K562 (cell line): ENCODE results near the gene CCDC106. TPM values are rescaled to one million over a fixed set of nuclear protein-coding genes. Genes with fewer than 3 reads are reported as not detected.

Experiments
- AFF4 ChIP-seq: sonication (generic); formaldehyde crosslinking; IDR thresholded peaks from 2 replicates; pipeline ENCODE4 v1.8.0; 2023; ENCODE audit warnings: mild to moderate bottlenecking, missing genetic modification reagents
- BCL6 ChIP-seq: fragments of 250-450 bp; sonication (Bioruptor Pico); IDR thresholded peaks from 2 replicates; pipeline ENCODE4 v1.4.0; 2020
- CBFA2T3 ChIP-seq: fragments of 450-650 bp; IDR thresholded peaks from 2 replicates; pipeline ENCODE4 v1.6.1; 2017
- CREB5 ChIP-seq: fragments of 250-450 bp; sonication (Bioruptor Pico); IDR thresholded peaks from 2 replicates; pipeline ENCODE4 v1.5.0; 2020; ENCODE audit warnings: mild to moderate bottlenecking
- ELF1 ChIP-seq: fragments of 200-800 bp; sonication (Bioruptor generic); IDR thresholded peaks from 2 replicates; pipeline ENCODE4 v1.6.1; 2016; ENCODE audit warnings: missing genetic modification characterization, missing compliant biosample characterization
- ERF ChIP-seq: fragments of 450-650 bp; formaldehyde crosslinking; IDR thresholded peaks from 2 replicates; pipeline ENCODE4 v1.4.0; 2020; ENCODE audit warnings: mild to moderate bottlenecking, mixed read lengths
- FOXP4 ChIP-seq: sonication (generic); formaldehyde crosslinking; IDR thresholded peaks from 2 replicates; pipeline ENCODE4 v1.8.0; 2022; ENCODE audit warnings: mild to moderate bottlenecking, missing genetic modification reagents, borderline replicate concordance
- GTF3C2 ChIP-seq: IDR thresholded peaks from 3 replicates; pipeline ENCODE4 v1.6.1; 2011; ENCODE audit warnings: borderline replicate concordance, mild to moderate bottlenecking, moderate library complexity; ENCODE audit not compliant: insufficient read length; ENCODE audit errors: extremely low read depth
- NCOR1 ChIP-seq: fragments of 450-650 bp; IDR thresholded peaks from 2 replicates; pipeline ENCODE4 v1.6.1; 2016; ENCODE audit warnings: mild to moderate bottlenecking, moderate library complexity
- NR2C2 ChIP-seq, 2 experiments: fragments of 200-800 bp in 1 of 2; sonication (Bioruptor generic) in 1 of 2; sonication (generic) in 1 of 2; formaldehyde crosslinking in 1 of 2; IDR thresholded peaks; 2 replicates each; pipeline versions ENCODE4 v1.6.1 to v1.8.0; 2016 to 2022; ENCODE audit warnings: mild to moderate bottlenecking in 1 of 2, missing compliant biosample characterization in 1 of 2, missing genetic modification characterization in 1 of 2, missing genetic modification reagents in 1 of 2
- POLR2AphosphoS5 ChIP-seq: IDR thresholded peaks from 2 replicates; pipeline ENCODE4 v1.6.1; 2011; ENCODE audit warnings: mild to moderate bottlenecking, low read depth, low read length, moderate library complexity; ENCODE audit not compliant: control insufficient read depth, insufficient read depth
- POLR2G ChIP-seq: fragments of 200-400 bp; formaldehyde crosslinking; IDR thresholded peaks from 2 replicates; pipeline ENCODE4 v1.6.1; 2017; ENCODE audit warnings: low read depth, mild to moderate bottlenecking, antibody characterized with exemption, low read length, moderate library complexity
- SMAD4 ChIP-seq: fragments of 250-450 bp; sonication (Bioruptor Pico); conservative IDR thresholded peaks from 2 replicates; pipeline ENCODE4 v1.8.0; 2021; ENCODE audit warnings: inconsistent platforms, mild to moderate bottlenecking, moderate library complexity
- SP1 ChIP-seq: sonication (generic); formaldehyde crosslinking; IDR thresholded peaks from 2 replicates; pipeline ENCODE4 v1.8.1; 2022; ENCODE audit warnings: mild to moderate bottlenecking, missing genetic modification reagents
- TCF15 ChIP-seq: fragments of 250-450 bp; sonication (Bioruptor Pico); IDR thresholded peaks from 2 replicates; pipeline ENCODE4 v1.8.0; 2022; ENCODE audit warnings: moderate library complexity, mild to moderate bottlenecking, inconsistent platforms
- TCF3 ChIP-seq: sonication (generic); formaldehyde crosslinking; IDR thresholded peaks from 2 replicates; pipeline ENCODE4 v1.4.0; 2020; ENCODE audit warnings: mild to moderate bottlenecking, missing genetic modification reagents
- polyA plus RNA-seq, 8 experiments: library from polyadenylated mRNA; depleted of rRNA in 4 of 8; stranded (reverse) in 5 of 8; unstranded in 3 of 8; fragments of >200 nt; fragmentation: Nextera tagmentation in 2 of 8; fragmentation: Illumina TruSeq in 1 of 8; extraction: Ambion mirVana in 2 of 8; extraction: Trizol in 1 of 8; gene quantifications; 2 replicates each; pipeline versions ENCODE4 v1.2.1 to v1.2.3, GENCODE V29; 2011 to 2014; ENCODE audit warnings: inconsistent platforms in 1 of 8, missing spikeins in 1 of 8
- total RNA-seq, 7 experiments: library from RNA; depleted of rRNA in 6 of 7; stranded (reverse); fragments of >200 nt in 6 of 7; fragmentation: Illumina TruSeq in 2 of 7; extraction: Trizol in 2 of 7; gene quantifications; 2 replicates each; pipeline versions ENCODE4 v1.2.1 to v1.2.3, GENCODE V29; 2011 to 2021; ENCODE audit warnings: low replicate concordance in 1 of 7

The CCDC106 gene
- total and polyA plus RNA-seq, 9 of the 15 experiments (the other 6 are each of a cell fraction or from before 2014, with no cell fraction given) = 0.10 to 27.5 (median 15.0) TPM; not detected in 1

GRCh38 chr19:55599468-55599841, 48.6 kb upstream of the CCDC106 start, which contains the start of gene FIZ1 (continued):
- TF ChIP-seq POLR2G (peak; percentile 51), TCF15 (CRISPR knock-in tag) (no peak), ELF1 (tag) (peak; percentile 90), SP1 (peak; percentile 98), NCOR1 (peak; percentile 52; the same call in 1 of the 2 replicates), AFF4 (CRISPR knock-in tag) (peak; percentile 58; the same call in 1 of the 2 replicates), CBFA2T3 (0 out of 2 replicates have a peak, but pooled peaks have one; percentile 9), NR2C2 (CRISPR knock-in tag; IDR thresholded peaks at IDR 0.05) (peak; percentile 91), NR2C2 (tag; IDR thresholded peaks at IDR 0.05) (peak; percentile 98; the same call in 1 of the 2 replicates), TCF3 (no peak), SMAD4 (CRISPR knock-in tag) (0 out of 2 replicates have a peak, but pooled peaks have one; percentile 28), BCL6 (no peak), POLR2AphosphoS5 (peak; percentile 30; the same call in 1 of the 2 replicates), GTF3C2 (no peak), CREB5 (CRISPR knock-in tag) (no peak), ERF (no peak), FOXP4 (CRISPR knock-in tag) (no peak)
